Esophagus muscularis mucosa (tissue), 4 donors: Measurements from ENCODE around the gene NMRAL1. TPM values are rescaled to one million over a fixed set of nuclear protein-coding genes. Genes with fewer than 3 reads are reported as not detected.

ENCODE experiments used
- DNase-seq: peaks from one replicate; pipeline ENCODE4 v3.0.0-alpha.2; 2017; ENCODE audit errors: extremely low spot score
- H3K27ac ChIP-seq, 4 donors: fragments of 200-600 bp; sonication (generic); replicated peaks in 1 of 4; 1 replicate in 3 of 4; 2 replicates in 1 of 4; pipeline ENCODE4 v1.5.1; 2016 to 2019; ENCODE audit warnings: mild to moderate bottlenecking in 1 of 4
- H3K27me3 ChIP-seq, 4 donors: fragments of 200-600 bp; sonication (generic); one replicate each; pipeline versions ENCODE4 v1.5.1 to v1.6.0; 2016 to 2019
- H3K36me3 ChIP-seq, 4 donors: fragments of 200-600 bp; sonication (generic); one replicate each; pipeline ENCODE4 v1.5.1; 2016 to 2019
- H3K4me1 ChIP-seq, 4 donors: fragments of 200-600 bp; sonication (generic); one replicate each; pipeline ENCODE4 v1.5.1; 2016 to 2019
- H3K4me3 ChIP-seq, 4 donors: fragments of 200-600 bp; sonication (generic); 1 replicate in 2 of 4; 2 replicates in 2 of 4; pipeline ENCODE4 v1.5.1; 2016 to 2019; ENCODE audit warnings: mild to moderate bottlenecking in 4 of 4, moderate library complexity in 1 of 4
- H3K9me3 ChIP-seq, 4 donors: fragments of 200-600 bp; sonication (generic); 1 replicate in 3 of 4; 2 replicates in 1 of 4; pipeline ENCODE4 v1.5.1; 2016 to 2019
- CTCF ChIP-seq, 3 experiments: fragments of 200-600 bp in 2 of 3; fragments of 450-650 bp in 1 of 3; sonication (generic) in 2 of 3; IDR thresholded peaks; one replicate each; pipeline ENCODE4 v1.5.1; 2017 to 2019; ENCODE audit warnings: antibody characterized with exemption in 3 of 3, mild to moderate bottlenecking in 2 of 3, moderate library complexity in 1 of 3
- EP300 ChIP-seq: sonication (generic); formaldehyde crosslinking; IDR thresholded peaks from one replicate; pipeline ENCODE4 v1.6.1; 2017; ENCODE audit warnings: antibody characterized with exemption
- POLR2A ChIP-seq: fragments of 450-650 bp; IDR thresholded peaks from one replicate; pipeline ENCODE4 v1.6.1; 2017; ENCODE audit warnings: antibody characterized with exemption, moderate library complexity, mild to moderate bottlenecking, low read depth
- POLR2AphosphoS5 ChIP-seq, 2 donors: sonication (generic); formaldehyde crosslinking; IDR thresholded peaks; one replicate each; pipeline ENCODE4 v1.6.1; 2017; ENCODE audit warnings: antibody characterized with exemption in 2 of 2
- WGBS: methylation state at CpG from one replicate; pipeline ENCODE4 v1.1.5; 2018; 5-methylcytosine and 5-hydroxymethylcytosine counted together
- intact Hi-C: fragments of 100-400 bp; cut with DNase I; formaldehyde crosslinking; loops from one replicate; pipeline ENCODE4 v1.15.1; 2023
- total RNA-seq, 4 donors: library from RNA; depleted of rRNA; stranded (reverse); fragments of >200 nt; gene quantifications; one replicate each; pipeline versions ENCODE4 v1.1.0 to v1.2.1, GENCODE V29; 2016

Gene NMRAL1
- total RNA-seq, 4 donors from 2014 or later = 29.1 to 50.0 (median 45.3) TPM

- intact Hi-C loops = no loop called here
- peaks cover 0 to 4% (median 0%) of the 10 kb centered on the region in 4 donors for H3K36me3 ChIP-seq
- TF ChIP-seq POLR2AphosphoS5 (IDR thresholded peaks at IDR 0.05) = no peak
- TF ChIP-seq POLR2A = no peak
- H3K9me3 ChIP-seq = no peaks in the 10 kb centered on the region
- 67% methylated on average over 2 of the region's 2 CpGs for WGBS
- peak overlapping the region in 2 of 4 donors; percentile 96 to 97 for H3K4me3 ChIP-seq
- no peaks in the 10 kb centered on the region for H3K27me3 ChIP-seq
- H3K4me1 ChIP-seq = peaks cover 40 to 50% (median 44%) of the 10 kb centered on the region in 4 donors
- no peak overlapping the region for H3K27ac ChIP-seq
- no peak for DNase-seq
These were observed 3.5 kb upstream of the NMRAL1 start for GRCh38 chr16:4477966-4478365.

GRCh38 chr16:4475880-4476788 lies 1.7 kb upstream of the NMRAL1 start, which contains the start of gene HMOX2:
TSS of gene HMOX2 (plus strand) at chr16:4476398. CDS start at chr16:4505525, 29,127 bp downstream.
- H3K4me3 ChIP-seq = peak within 1 kb of the TSS; percentile 94 to 97 (median 96)
- peaks cover 0 to 4% (median 0%) of the 10 kb centered on the region in 4 donors for H3K36me3 ChIP-seq
- 66% methylated on average over 10 of the region's 70 CpGs for WGBS
- H3K27ac ChIP-seq = peak within 1 kb of the TSS; percentile 76 to 88 (median 86)
- intact Hi-C loops = no loop called here
- no peaks in the 10 kb centered on the region for H3K9me3 ChIP-seq
- TF ChIP-seq POLR2A = no peak
- TF ChIP-seq POLR2AphosphoS5 (IDR thresholded peaks at IDR 0.05) = peak; percentile 94 to 98
- TF ChIP-seq CTCF (IDR thresholded peaks at IDR 0.05) = peak; percentile 24 to 48 (median 37)
- TF ChIP-seq EP300 = no peak
- H3K4me1 ChIP-seq = peaks cover 34 to 50% (median 44%) of the 10 kb centered on the region in 4 donors
- H3K27me3 ChIP-seq = no peaks in the 10 kb centered on the region
- DNase-seq = peak; percentile 97

- no peak for TF ChIP-seq CTCF (IDR thresholded peaks at IDR 0.05)
- no peak for TF ChIP-seq POLR2A
- TF ChIP-seq EP300 = no peak
- no peak for TF ChIP-seq POLR2AphosphoS5 (IDR thresholded peaks at IDR 0.05)
- peaks cover 28 to 43% (median 39%) of the 10 kb centered on the region in 4 donors for H3K4me1 ChIP-seq
- DNase-seq = no peak
- no peaks in the 10 kb centered on the region for H3K27me3 ChIP-seq
- no peak overlapping the region for H3K4me3 ChIP-seq
- no peaks in the 10 kb centered on the region for H3K9me3 ChIP-seq
- intact Hi-C loops = no loop called here
- WGBS = 83% methylated on average over 4 of the region's 4 CpGs
- no peak overlapping the region for H3K27ac ChIP-seq
- peaks cover 6 to 23% (median 16%) of the 10 kb centered on the region in 4 donors for H3K36me3 ChIP-seq
These were observed 1.5 kb downstream of the NMRAL1 start for GRCh38 chr16:4472880-4473279.

GRCh38 chr16:4471869-4472268 lies 2.6 kb downstream of the NMRAL1 start:
- Histone ChIP-seq H3K36me3 (peaks cover 10 to 33% (median 21%) of the 10 kb centered on the region in 4 donors), H3K4me3 (no peak overlapping the region), H3K27ac (no peak overlapping the region), H3K4me1 (peaks cover 20 to 32% (median 29%) of the 10 kb centered on the region in 4 donors), H3K27me3 (no peaks in the 10 kb centered on the region), H3K9me3 (no peaks in the 10 kb centered on the region)
- 92% methylated on average over 5 of the region's 5 CpGs for WGBS
- intact Hi-C loops = no loop called here
- DNase-seq = no peak
- TF ChIP-seq POLR2A = no peak
- TF ChIP-seq POLR2AphosphoS5 (IDR thresholded peaks at IDR 0.05) = no peak
- no peak for TF ChIP-seq CTCF (IDR thresholded peaks at IDR 0.05)

- Histone ChIP-seq H3K36me3 (peaks cover 18 to 62% (median 42%) of the 10 kb centered on the region in 4 donors), H3K9me3 (no peaks in the 10 kb centered on the region), H3K4me3 (no peak overlapping the region), H3K4me1 (peaks cover 5 to 8% (median 6%) of the 10 kb centered on the region in 4 donors), H3K27me3 (no peaks in the 10 kb centered on the region), H3K27ac (no peak overlapping the region)
- intact Hi-C loops = no loop called here
- TF ChIP-seq EP300 (no peak), POLR2A (no peak), CTCF (IDR thresholded peaks at IDR 0.05) (no peak), POLR2AphosphoS5 (IDR thresholded peaks at IDR 0.05) (no peak)
- DNase-seq = no peak
- WGBS = 83% methylated on average over 10 of the region's 10 CpGs
These were observed 5.5 kb downstream of the NMRAL1 start for GRCh38 chr16:4468972-4469371.
